Stimulated activated naive B cell treated with anti-CD40 and anti-IgM and Interleukin-4, amounts not matched to agents 10 μg/mL and 1 μg/mL and 100 μg/mL, for 72 hours (primary cell): Measurements from ENCODE around the gene TYR.
"Not testable (repeated sequence)": the region's sequence is repeated elsewhere in the genome, so short reads cannot be mapped to it uniquely, and the experiment has no call there.

Source experiments
- ATAC-seq, 2 donors: fragments of 150-1000 bp; cut with Tn5 transposase; replicated peaks; 2 replicates each; pipeline ENCODE4 v1.10.0; 2021; ENCODE audit warnings: moderate library complexity in 1 of 2
- DNase-seq: peaks from one replicate; pipeline ENCODE4 v3.0.0; 2021
- H3K27ac Mint-ChIP-seq: one replicate; pipeline ENCODE4 v1.8.0; 2022; ENCODE audit warnings: mild to moderate bottlenecking, mixed read lengths
- H3K27me3 Mint-ChIP-seq, 2 donors: one replicate each; pipeline ENCODE4 v1.8.0; 2022; ENCODE audit warnings: mixed read lengths in 2 of 2
- H3K36me3 Mint-ChIP-seq, 2 donors: one replicate each; pipeline ENCODE4 v1.8.0; 2022; ENCODE audit warnings: mixed read lengths in 2 of 2, mild to moderate bottlenecking in 1 of 2
- H3K4me1 Mint-ChIP-seq, 2 donors: one replicate each; pipeline ENCODE4 v1.8.0; 2022; ENCODE audit warnings: mixed read lengths in 2 of 2, mild to moderate bottlenecking in 1 of 2
- H3K4me3 Mint-ChIP-seq, 2 donors: one replicate each; pipeline ENCODE4 v1.8.0; 2022; ENCODE audit warnings: mild to moderate bottlenecking in 2 of 2, mixed read lengths in 2 of 2, moderate library complexity in 1 of 2
- H3K9me3 Mint-ChIP-seq, 2 donors: one replicate each; pipeline ENCODE4 v1.8.0; 2022; ENCODE audit warnings: mixed read lengths in 2 of 2, mild to moderate bottlenecking in 1 of 2

The TYR gene

DNA sequence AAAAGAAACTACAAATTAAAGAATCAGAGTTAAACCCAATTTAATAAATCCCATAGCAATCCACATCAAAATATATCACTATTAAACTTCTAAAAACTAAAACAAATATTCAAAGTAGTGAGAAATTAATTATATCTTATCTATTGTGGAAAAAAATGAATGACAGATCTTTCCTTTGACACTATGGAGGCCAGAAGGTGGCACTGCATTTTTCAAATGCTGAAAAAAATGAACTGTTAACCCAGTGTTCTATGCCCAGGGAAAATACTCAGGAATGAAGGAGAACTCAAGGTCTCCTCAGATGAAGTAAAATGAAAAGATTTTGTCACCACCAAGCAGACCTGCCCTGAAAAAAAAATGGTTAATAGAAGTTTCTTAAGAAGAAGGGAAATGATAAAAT is 27.7 kb downstream of the TYR start:
- no peaks in the 10 kb centered on the region for H3K4me1 Mint-ChIP-seq

DNA sequence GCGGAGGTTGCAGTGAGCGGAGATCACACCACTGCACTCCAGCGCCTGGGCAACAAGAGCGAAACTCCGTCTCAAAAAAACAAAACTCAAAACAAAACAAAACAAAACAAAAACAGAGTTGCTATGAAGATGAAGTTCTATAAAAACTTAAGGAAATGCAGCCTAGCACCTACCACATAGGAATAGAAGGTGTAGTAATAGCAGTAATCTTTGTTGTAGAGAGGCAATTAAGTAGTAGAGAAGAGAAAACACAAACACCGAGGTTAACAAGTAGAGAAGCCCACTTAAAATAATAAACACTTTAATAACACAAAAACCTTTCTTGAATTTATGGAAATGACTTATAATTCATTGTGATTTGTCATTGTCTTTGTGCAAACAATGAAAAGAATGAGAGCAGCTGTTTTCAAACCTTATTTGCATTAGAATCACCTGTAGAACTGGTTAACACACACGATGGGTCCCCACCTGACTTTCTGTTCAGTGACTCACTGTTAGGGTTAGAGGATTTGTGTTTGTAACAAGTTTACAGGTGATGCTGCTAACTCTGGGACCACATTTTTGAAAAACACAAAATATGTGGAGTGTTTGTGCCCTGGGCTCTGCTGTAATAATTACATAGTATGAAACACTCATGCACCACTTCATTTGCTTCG is 43.1 kb downstream of the TYR start:
- no peak overlapping the region for H3K27ac Mint-ChIP-seq
- H3K4me3 Mint-ChIP-seq: no peak overlapping the region
- H3K4me1 Mint-ChIP-seq: no peaks in the 10 kb centered on the region
- H3K36me3 Mint-ChIP-seq: no peaks in the 10 kb centered on the region
- no peaks in the 10 kb centered on the region for H3K27me3 Mint-ChIP-seq
- no peak for ATAC-seq
- no peak for DNase-seq
- no peaks in the 10 kb centered on the region for H3K9me3 Mint-ChIP-seq

More for the DNA sequence above, 27.7 kb downstream of the TYR start:
- ATAC-seq (no peak), DNase-seq (no peak)
- H3K9me3 Mint-ChIP-seq: peaks cover 3 to 4% of the 10 kb centered on the region in 2 donors
- H3K36me3 Mint-ChIP-seq: no peaks in the 10 kb centered on the region
- H3K27me3 Mint-ChIP-seq: no peaks in the 10 kb centered on the region
- no peak overlapping the region for H3K4me3 Mint-ChIP-seq
- H3K27ac Mint-ChIP-seq: no peak overlapping the region

GRCh38 chr11:89235083-89235482 is 57.4 kb downstream of the TYR start:
- no peak for ATAC-seq
- no peaks in the 10 kb centered on the region for H3K36me3 Mint-ChIP-seq
- no peak overlapping the region for H3K4me3 Mint-ChIP-seq
- H3K27ac Mint-ChIP-seq: no peak overlapping the region
- no peaks in the 10 kb centered on the region for H3K4me1 Mint-ChIP-seq
- H3K9me3 Mint-ChIP-seq: peaks cover 3 to 5% of the 10 kb centered on the region in 2 donors
- H3K27me3 Mint-ChIP-seq: no peaks in the 10 kb centered on the region
- no peak for DNase-seq

- Mint-ChIP-seq H3K27me3 (no peaks in the 10 kb centered on the region), H3K4me3 (no peak overlapping the region), H3K36me3 (no peaks in the 10 kb centered on the region), H3K9me3 (peaks cover 3 to 5% of the 10 kb centered on the region in 2 donors), H3K4me1 (no peaks in the 10 kb centered on the region), H3K27ac (no peak overlapping the region)
- no peak for ATAC-seq
- DNase-seq: no peak
Measured at GRCh38 chr11:89235976-89236375, 58.3 kb downstream of the TYR start.

DNA sequence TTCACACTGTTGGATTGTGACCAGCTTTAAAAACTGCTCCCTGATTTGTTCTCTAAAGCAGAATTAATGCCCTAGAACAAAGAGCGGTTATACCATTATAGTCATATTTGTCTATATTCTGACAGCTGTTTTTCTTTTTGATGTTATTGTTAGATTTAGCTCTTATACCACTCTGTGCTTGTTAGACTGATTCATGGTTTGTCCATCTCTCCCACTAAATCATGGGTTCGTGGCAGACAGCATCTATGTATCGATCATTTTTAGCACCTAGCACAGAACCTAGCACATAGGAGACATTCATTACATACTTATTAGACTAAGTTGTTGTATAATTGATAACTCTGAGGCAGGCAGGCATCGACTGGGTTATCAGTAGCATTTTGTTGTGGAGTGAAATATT is 69.3 kb downstream of the TYR start:
- H3K9me3 Mint-ChIP-seq, H3K36me3 Mint-ChIP-seq, DNase-seq, H3K4me3 Mint-ChIP-seq, H3K27me3 Mint-ChIP-seq, H3K4me1 Mint-ChIP-seq, ATAC-seq, H3K27ac Mint-ChIP-seq: not testable (repeated sequence)

- Mint-ChIP-seq H3K4me1 (no peaks in the 10 kb centered on the region), H3K36me3 (no peaks in the 10 kb centered on the region), H3K4me3 (no peak overlapping the region), H3K27me3 (no peaks in the 10 kb centered on the region), H3K9me3 (peaks cover 0 to 4% of the 10 kb centered on the region in 2 donors), H3K27ac (no peak overlapping the region)
- no peak for DNase-seq
- ATAC-seq: no peak
Measured at GRCh38 chr11:89249196-89249595, 71.5 kb downstream of the TYR start.

- ATAC-seq, H3K4me3 Mint-ChIP-seq, H3K27ac Mint-ChIP-seq, H3K36me3 Mint-ChIP-seq, H3K27me3 Mint-ChIP-seq, H3K9me3 Mint-ChIP-seq, DNase-seq, H3K4me1 Mint-ChIP-seq: not testable (repeated sequence)
Measured at GRCh38 chr11:89261483-89261882, 83.8 kb downstream of the TYR start.

DNA sequence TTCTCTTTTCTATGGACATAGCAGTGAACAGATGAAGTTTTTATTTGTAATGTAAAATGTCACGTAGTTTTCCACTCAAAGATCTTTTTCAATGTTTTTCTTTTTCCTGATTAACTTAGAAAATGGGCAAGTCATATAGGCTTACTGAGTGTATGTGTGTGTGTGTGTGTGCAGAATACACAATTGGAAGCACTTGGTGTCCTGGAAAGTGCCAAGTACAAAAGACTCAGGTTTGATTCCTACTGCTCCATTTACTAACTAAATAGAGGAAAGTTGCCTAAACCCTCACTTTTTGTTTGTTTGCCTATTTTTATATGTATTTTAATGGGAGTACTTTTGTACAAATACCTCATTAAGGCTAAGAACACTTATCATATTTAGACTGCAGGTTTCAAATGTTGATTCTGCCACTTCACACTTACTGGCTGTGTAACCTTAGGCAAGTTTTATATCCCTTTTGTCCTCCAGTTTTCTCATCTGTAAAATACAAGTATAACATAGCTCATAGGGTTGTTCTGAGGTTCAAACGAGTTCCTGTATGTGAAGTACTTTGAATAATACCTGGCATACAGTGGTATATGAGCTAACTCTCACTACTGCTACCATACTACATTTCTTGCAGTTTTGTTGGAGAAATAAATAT is 90.1 kb downstream of the TYR start:
- Mint-ChIP-seq H3K9me3 (peaks cover 0 to 4% of the 10 kb centered on the region in 2 donors), H3K36me3 (no peaks in the 10 kb centered on the region), H3K4me1 (no peaks in the 10 kb centered on the region), H3K27me3 (no peaks in the 10 kb centered on the region), H3K4me3 (no peak overlapping the region), H3K27ac (no peak overlapping the region)
- no peak for ATAC-seq
- DNase-seq: no peak

- not testable (repeated sequence) for H3K36me3 Mint-ChIP-seq, H3K27ac Mint-ChIP-seq, DNase-seq, H3K4me3 Mint-ChIP-seq, H3K4me1 Mint-ChIP-seq, H3K27me3 Mint-ChIP-seq, H3K9me3 Mint-ChIP-seq, ATAC-seq
Measured at GRCh38 chr11:89272540-89273088, 94.9 kb downstream of the TYR start.

DNA sequence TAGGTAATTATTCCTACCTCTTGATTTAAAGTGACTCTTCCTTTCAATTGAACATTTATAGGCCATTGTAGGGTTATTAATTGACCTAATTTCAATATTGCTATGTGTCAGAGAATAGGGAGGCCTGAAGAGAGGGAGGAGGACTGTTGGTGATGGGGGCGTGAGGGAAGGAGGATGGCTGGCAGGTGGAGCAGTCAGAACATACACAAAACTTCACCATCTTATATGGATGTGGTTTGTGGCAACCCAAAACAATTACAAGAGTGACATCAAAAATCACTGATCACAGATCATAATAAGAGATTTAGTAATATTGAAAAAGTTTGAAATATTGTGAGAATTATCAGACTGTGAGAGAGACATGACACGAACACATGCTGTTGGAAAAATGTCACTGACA is 95.5 kb downstream of the TYR start:
- not testable (repeated sequence) for ATAC-seq, DNase-seq, H3K9me3 Mint-ChIP-seq

DNA sequence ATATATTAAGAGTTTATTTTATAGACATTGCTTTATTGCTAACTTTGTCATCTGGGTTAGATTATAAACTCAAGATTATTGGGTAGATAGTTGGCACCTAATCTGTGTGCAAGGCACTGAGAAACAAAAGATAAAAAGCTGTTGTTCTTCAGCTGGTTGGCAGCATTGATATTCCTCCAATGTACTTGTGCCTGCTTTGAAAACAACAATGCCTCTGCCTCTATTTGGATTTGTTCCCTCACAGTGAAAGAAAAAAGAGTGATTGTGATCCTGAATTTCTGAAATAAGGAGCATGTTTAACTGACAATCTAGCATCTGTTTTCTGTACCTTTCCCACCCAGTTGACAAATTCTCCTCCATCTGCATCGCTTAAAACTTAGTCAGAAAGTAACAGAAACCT is 98.3 kb downstream of the TYR start:
- no peak for DNase-seq
- no peak overlapping the region for H3K4me3 Mint-ChIP-seq

More for the DNA sequence above, 95.5 kb downstream of the TYR start:
- H3K27me3 Mint-ChIP-seq, H3K36me3 Mint-ChIP-seq, H3K27ac Mint-ChIP-seq, H3K4me1 Mint-ChIP-seq, H3K4me3 Mint-ChIP-seq: not testable (repeated sequence)

DNA sequence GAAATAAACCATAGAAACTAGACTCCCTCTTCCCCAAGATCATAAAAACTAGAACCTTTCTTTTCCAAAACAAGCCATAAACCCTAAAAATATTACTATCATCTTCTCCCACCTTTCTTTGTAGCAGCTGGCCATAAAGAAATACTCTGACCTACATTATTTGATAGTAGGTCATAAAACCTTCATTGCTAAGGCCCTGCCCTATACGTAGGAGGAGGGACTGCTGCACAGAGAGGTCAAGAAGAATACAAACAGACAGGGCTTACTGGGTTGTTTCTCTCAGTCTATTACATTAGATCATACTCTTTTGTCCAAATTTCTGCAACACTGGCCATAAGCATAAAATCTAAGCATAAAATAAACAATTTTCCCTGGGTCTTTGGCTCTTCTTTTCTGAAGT is 101.5 kb downstream of the TYR start:
- H3K9me3 Mint-ChIP-seq: peaks cover 4 to 9% of the 10 kb centered on the region in 2 donors

More for the DNA sequence above, 98.3 kb downstream of the TYR start:
- Mint-ChIP-seq H3K27ac (no peak overlapping the region), H3K27me3 (no peaks in the 10 kb centered on the region), H3K9me3 (peaks cover 5 to 9% of the 10 kb centered on the region in 2 donors), H3K4me1 (no peaks in the 10 kb centered on the region), H3K36me3 (no peaks in the 10 kb centered on the region)
- no peak for ATAC-seq

DNA sequence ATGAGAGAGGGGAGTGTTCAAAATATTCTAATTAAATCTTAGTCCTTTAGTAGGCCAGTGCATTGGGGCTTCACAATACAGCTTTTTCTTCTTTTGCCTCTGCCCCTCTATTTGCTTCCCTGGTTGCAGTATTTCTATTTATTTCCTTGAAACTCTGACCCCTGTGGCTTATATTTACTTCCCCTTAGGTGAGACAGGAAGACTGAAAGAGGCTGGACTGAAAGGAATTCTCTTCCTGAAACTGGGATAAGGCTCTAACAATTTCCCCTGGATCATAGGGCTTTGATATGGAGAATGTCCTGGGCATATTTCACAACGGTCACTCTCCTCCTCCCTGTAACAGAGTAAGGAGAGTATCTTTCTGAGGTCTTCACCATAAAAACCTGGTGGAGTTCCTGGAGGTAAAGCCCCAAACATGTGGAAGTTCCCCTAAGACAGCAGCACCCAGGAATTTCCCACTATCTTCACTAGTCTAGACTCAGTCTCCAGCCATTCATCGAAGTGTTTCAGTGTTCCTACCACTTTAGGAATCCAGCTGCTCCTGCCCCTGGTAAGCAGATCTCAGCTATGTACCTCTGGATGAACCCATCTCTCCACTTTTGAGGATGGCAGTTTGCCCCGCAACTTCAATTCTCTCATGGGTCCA is 103.5 kb downstream of the TYR start:
- not testable (repeated sequence) for H3K4me3 Mint-ChIP-seq, ATAC-seq, H3K36me3 Mint-ChIP-seq, H3K4me1 Mint-ChIP-seq, H3K9me3 Mint-ChIP-seq, DNase-seq, H3K27ac Mint-ChIP-seq, H3K27me3 Mint-ChIP-seq

More for the DNA sequence above, 101.5 kb downstream of the TYR start:
- Mint-ChIP-seq H3K4me3 (no peak overlapping the region), H3K36me3 (no peaks in the 10 kb centered on the region), H3K4me1 (no peaks in the 10 kb centered on the region), H3K27me3 (no peaks in the 10 kb centered on the region), H3K27ac (no peak overlapping the region)
- DNase-seq (no peak), ATAC-seq (no peak)

- not testable (repeated sequence) for DNase-seq, H3K27ac Mint-ChIP-seq, H3K4me3 Mint-ChIP-seq, H3K4me1 Mint-ChIP-seq, H3K9me3 Mint-ChIP-seq, H3K27me3 Mint-ChIP-seq, ATAC-seq, H3K36me3 Mint-ChIP-seq
Measured at GRCh38 chr11:89286601-89287000, 108.9 kb downstream of the TYR start.

DNA sequence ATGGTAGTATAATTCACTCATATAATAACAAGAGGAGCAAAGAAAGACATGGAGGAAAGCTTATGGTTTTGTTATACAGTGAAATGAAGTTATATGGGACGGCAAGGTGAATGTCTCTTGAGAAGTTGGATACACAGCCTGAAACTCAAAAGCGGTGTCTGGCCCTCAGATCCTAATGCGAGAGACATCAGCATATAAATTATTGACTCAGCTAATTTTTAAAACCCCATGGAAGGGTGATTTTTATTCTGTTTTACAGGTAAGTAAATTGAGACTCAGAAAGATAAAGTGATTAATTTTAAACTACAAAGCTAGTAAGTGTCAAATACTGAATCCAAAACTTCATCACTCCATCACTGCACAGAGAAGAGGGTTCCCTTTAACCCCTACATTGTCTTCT is 110.3 kb downstream of the TYR start:
- ATAC-seq, H3K27ac Mint-ChIP-seq, H3K36me3 Mint-ChIP-seq, DNase-seq, H3K4me3 Mint-ChIP-seq, H3K9me3 Mint-ChIP-seq, H3K27me3 Mint-ChIP-seq, H3K4me1 Mint-ChIP-seq: not testable (repeated sequence)
